K562 (cell line): ENCODE measurements around the gene METTL2A. TPM values are rescaled to one million over a fixed set of nuclear protein-coding genes. Genes with fewer than 3 reads are reported as not detected.

Source experiments
- ARID4B ChIP-seq: sonication (generic); formaldehyde crosslinking; IDR thresholded peaks from 2 replicates; pipeline ENCODE4 v1.8.0; 2022; ENCODE audit warnings: mild to moderate bottlenecking, missing genetic modification reagents
- BCLAF1 ChIP-seq, 2 experiments: fragments of 450-650 bp in 1 of 2; IDR thresholded peaks; 2 replicates each; pipeline ENCODE4 v1.6.1; 2011 to 2017; ENCODE audit warnings: low read depth in 2 of 2, antibody characterized with exemption in 1 of 2, borderline replicate concordance in 1 of 2, low read length in 1 of 2, mild to moderate bottlenecking in 1 of 2, mixed read lengths in 1 of 2; ENCODE audit not compliant: control insufficient read depth in 1 of 2
- E4F1 ChIP-seq: fragments of 250-450 bp; sonication (Bioruptor Pico); IDR thresholded peaks from 2 replicates; pipeline ENCODE4 v1.5.0; 2021; ENCODE audit warnings: mild to moderate bottlenecking, borderline replicate concordance
- FOXK1 ChIP-seq: sonication (generic); formaldehyde crosslinking; IDR thresholded peaks from 2 replicates; pipeline ENCODE4 v1.8.0; 2022; ENCODE audit warnings: missing genetic modification reagents, mild to moderate bottlenecking, borderline replicate concordance
- HBP1 ChIP-seq: fragments of 450-650 bp; formaldehyde crosslinking; IDR thresholded peaks from 2 replicates; pipeline ENCODE4 v1.4.0; 2022; ENCODE audit warnings: missing genetic modification characterization
- KLF6 ChIP-seq: fragments of 250-450 bp; sonication (Bioruptor Pico); IDR thresholded peaks from 2 replicates; pipeline ENCODE4 v1.4.0; 2020; ENCODE audit warnings: mild to moderate bottlenecking, moderate library complexity, borderline replicate concordance
- MCM2 ChIP-seq: fragments of 450-650 bp; IDR thresholded peaks from 2 replicates; pipeline ENCODE4 v1.6.1; 2017; ENCODE audit warnings: low read depth, mild to moderate bottlenecking
- NFATC3 ChIP-seq: fragments of 450-650 bp; IDR thresholded peaks from 2 replicates; pipeline ENCODE4 v1.6.1; 2017; ENCODE audit warnings: mild to moderate bottlenecking
- RFX5 ChIP-seq: IDR thresholded peaks from 2 replicates; pipeline ENCODE4 v1.6.1; 2011; ENCODE audit warnings: low read depth, mild to moderate bottlenecking, improper control_type of control experiment, low read length
- SIN3A ChIP-seq, 2 experiments: fragments of 150-350 bp in 1 of 2; IDR thresholded peaks; 2 replicates each; pipeline ENCODE4 v1.6.1; 2011 to 2016; ENCODE audit warnings: borderline replicate concordance in 2 of 2, low read depth in 2 of 2, low read length in 2 of 2, mild to moderate bottlenecking in 2 of 2, moderate library complexity in 2 of 2; ENCODE audit not compliant: control insufficient read depth in 1 of 2
- TFAP4 ChIP-seq: sonication (generic); formaldehyde crosslinking; IDR thresholded peaks from 2 replicates; pipeline ENCODE4 v1.8.0; 2022; ENCODE audit warnings: missing genetic modification reagents, mild to moderate bottlenecking, moderate library complexity, borderline replicate concordance
- U2AF2 ChIP-seq: fragments of 200-400 bp; formaldehyde crosslinking; optimal IDR thresholded peaks from 2 replicates; pipeline ENCODE3; 2017; ENCODE audit warnings: low read depth, mild to moderate bottlenecking, low read length
- ZC3H4 ChIP-seq: sonication (generic); formaldehyde crosslinking; IDR thresholded peaks from 2 replicates; pipeline ENCODE4 v1.9.0; 2021; ENCODE audit warnings: missing genetic modification reagents, borderline replicate concordance
- polyA plus RNA-seq, 8 experiments: library from polyadenylated mRNA; depleted of rRNA in 4 of 8; stranded (reverse) in 5 of 8; unstranded in 3 of 8; fragments of >200 nt; fragmentation: Nextera tagmentation in 2 of 8; fragmentation: Illumina TruSeq in 1 of 8; extraction: Ambion mirVana in 2 of 8; extraction: Trizol in 1 of 8; gene quantifications; 2 replicates each; pipeline versions ENCODE4 v1.2.1 to v1.2.3, GENCODE V29; 2011 to 2014; ENCODE audit warnings: inconsistent platforms in 1 of 8, missing spikeins in 1 of 8
- total RNA-seq, 7 experiments: library from RNA; depleted of rRNA in 6 of 7; stranded (reverse); fragments of >200 nt in 6 of 7; fragmentation: Illumina TruSeq in 2 of 7; extraction: Trizol in 2 of 7; gene quantifications; 2 replicates each; pipeline versions ENCODE4 v1.2.1 to v1.2.3, GENCODE V29; 2011 to 2021; ENCODE audit warnings: low replicate concordance in 1 of 7

The METTL2A gene
- total and polyA plus RNA-seq, 9 of the 15 experiments (the other 6 are each of a cell fraction or from before 2014, with no cell fraction given), result 21.0 to 52.5 (median 33.2) TPM

- TF ChIP-seq TFAP4 (CRISPR knock-in tag) (no peak), HBP1 (CRISPR knock-in tag) (no peak), FOXK1 (CRISPR knock-in tag) (no peak), SIN3A (IDR thresholded peaks at IDR 0.05; ENCODE audit: borderline replicate concordance in 2 of 2, control insufficient read depth in 1 of 2, low read depth in 2 of 2, low read length in 2 of 2) (0 out of 4 replicates have a peak, but pooled peaks of 1 of the 2 experiments have one; percentile 12), RFX5 (no peak), BCLAF1 (IDR thresholded peaks at IDR 0.05; ENCODE audit: borderline replicate concordance in 1 of 2, control insufficient read depth in 1 of 2, low read depth in 2 of 2, low read length in 1 of 2) (no peak), KLF6 (no peak), U2AF2 (no peak), MCM2 (no peak), E4F1 (CRISPR knock-in tag) (no peak), NFATC3 (no peak), ARID4B (CRISPR knock-in tag) (no peak), ZC3H4 (CRISPR knock-in tag) (no peak)
Measured at GRCh38 chr17:62478424-62478879, 54.8 kb downstream of the METTL2A start, which contains the start of gene TLK2 (continued).
